HepG2 (cell line): ENCODE measurements around the gene ACTN4.

ENCODE experiments used
- AGO1 ChIP-seq: fragments of 200-400 bp; formaldehyde crosslinking; IDR thresholded peaks from 2 replicates; pipeline ENCODE4 v1.6.1; 2017; ENCODE audit warnings: mild to moderate bottlenecking, low read depth, low read length, moderate library complexity; ENCODE audit not compliant: poor library complexity, severe bottlenecking
- CEBPZ ChIP-seq: IDR thresholded peaks from 2 replicates; pipeline ENCODE4 v1.6.1; 2012; ENCODE audit warnings: low read length, improper control_type of control experiment
- CTCF ChIP-seq: sonication (generic); formaldehyde crosslinking; IDR thresholded peaks from 2 replicates; pipeline ENCODE4 v1.5.0; 2020; ENCODE audit warnings: mild to moderate bottlenecking, missing genetic modification reagents, moderate library complexity
- FOSL1 ChIP-seq: sonication (generic); formaldehyde crosslinking; IDR thresholded peaks from 2 replicates; pipeline ENCODE4 v1.9.0; 2021; ENCODE audit warnings: missing genetic modification reagents, borderline replicate concordance
- GTF2F1 ChIP-seq: fragments of 150-350 bp; IDR thresholded peaks from 2 replicates; pipeline ENCODE4 v1.6.1; 2014; ENCODE audit warnings: low read length
- HIVEP1 ChIP-seq: sonication (generic); formaldehyde crosslinking; IDR thresholded peaks from 2 replicates; pipeline ENCODE4 v1.4.0; 2020; ENCODE audit warnings: mild to moderate bottlenecking, missing genetic modification reagents
- RNF219 ChIP-seq: sonication (generic); formaldehyde crosslinking; IDR thresholded peaks from 2 replicates; pipeline ENCODE4 v1.5.0; 2020; ENCODE audit warnings: mild to moderate bottlenecking, missing genetic modification reagents
- ZBTB46 ChIP-seq: sonication (generic); formaldehyde crosslinking; IDR thresholded peaks from 2 replicates; pipeline ENCODE4 v1.4.0; 2020; ENCODE audit warnings: mild to moderate bottlenecking, missing genetic modification reagents, borderline replicate concordance

GRCh38 chr19:38735257-38735686 is 87.8 kb downstream of the ACTN4 start:
- TF ChIP-seq FOSL1 (CRISPR knock-in tag): no peak
- TF ChIP-seq CTCF (CRISPR knock-in tag): no peak
- no peak for TF ChIP-seq HIVEP1 (CRISPR knock-in tag)
- TF ChIP-seq GTF2F1: no peak
- no peak for TF ChIP-seq CEBPZ
- TF ChIP-seq AGO1: no peak
- TF ChIP-seq ZBTB46 (CRISPR knock-in tag): no peak
- no peak for TF ChIP-seq RNF219 (CRISPR knock-in tag)
